Prostate gland (tissue), 2 donors: ENCODE results near the gene SLC17A8. TPM values are rescaled to one million over a fixed set of nuclear protein-coding genes. Genes with fewer than 3 reads are reported as not detected.

Experiments
- DNase-seq: peaks from one replicate; pipeline ENCODE4 v3.0.0-alpha.2; 2019; ENCODE audit warnings: low spot score
- H3K27ac ChIP-seq, 2 donors: fragments of 200-600 bp; sonication (generic); 2 replicates each; pipeline ENCODE4 v1.5.1; 2017 to 2019
- H3K27me3 ChIP-seq: fragments of 200-600 bp; sonication (generic); replicated peaks from 2 replicates; pipeline ENCODE4 v1.5.1; 2019; ENCODE audit not compliant: insufficient read depth
- H3K36me3 ChIP-seq, 2 donors: fragments of 200-600 bp; sonication (generic); 1 replicate in 1 of 2; 2 replicates in 1 of 2; pipeline versions ENCODE4 v1.5.1 to v1.8.1; 2017 to 2019
- H3K4me1 ChIP-seq: fragments of 200-600 bp; sonication (generic); replicated peaks from 2 replicates; pipeline ENCODE4 v1.5.1; 2019
- H3K4me3 ChIP-seq, 2 donors: fragments of 200-600 bp; sonication (generic); 2 replicates each; pipeline ENCODE4 v1.5.1; 2017 to 2019
- H3K9me3 ChIP-seq: fragments of 200-600 bp; sonication (generic); 2 replicates; pipeline ENCODE4 v1.5.1; 2017
- POLR2A ChIP-seq: fragments of 450-650 bp; IDR thresholded peaks from one replicate; pipeline ENCODE4 v1.6.1; 2016; ENCODE audit warnings: antibody characterized with exemption, mild to moderate bottlenecking
- POLR2AphosphoS5 ChIP-seq: sonication (generic); formaldehyde crosslinking; IDR thresholded peaks from one replicate; pipeline ENCODE4 v1.6.1; 2017; ENCODE audit warnings: antibody characterized with exemption
- WGBS: methylation state at CpG from one replicate; pipeline ENCODE4 v1.1.5; 2018; 5-methylcytosine and 5-hydroxymethylcytosine counted together
- intact Hi-C: fragments of 100-400 bp; cut with DNase I; formaldehyde crosslinking; loops from one replicate; pipeline ENCODE4 v1.14.2; 2022
- total RNA-seq, 2 donors: library from RNA; depleted of rRNA; stranded (reverse); fragments of >200 nt; gene quantifications; one replicate each; pipeline ENCODE4 v1.1.0, GENCODE V29; 2016
- TF ChIP-seq, protein P1 (sequence below), 4 experiments: fragments of 200-600 bp in 2 of 4; fragments of 450-650 bp in 2 of 4; sonication (generic) in 2 of 4; IDR thresholded peaks; 1 replicate in 3 of 4; 2 replicates in 1 of 4; pipeline ENCODE4 v1.5.1; 2016 to 2019; ENCODE audit warnings: antibody characterized with exemption in 4 of 4, mild to moderate bottlenecking in 2 of 4, moderate library complexity in 2 of 4

The SLC17A8 gene
- total RNA-seq, 2 donors from 2014 or later: not detected

DNA sequence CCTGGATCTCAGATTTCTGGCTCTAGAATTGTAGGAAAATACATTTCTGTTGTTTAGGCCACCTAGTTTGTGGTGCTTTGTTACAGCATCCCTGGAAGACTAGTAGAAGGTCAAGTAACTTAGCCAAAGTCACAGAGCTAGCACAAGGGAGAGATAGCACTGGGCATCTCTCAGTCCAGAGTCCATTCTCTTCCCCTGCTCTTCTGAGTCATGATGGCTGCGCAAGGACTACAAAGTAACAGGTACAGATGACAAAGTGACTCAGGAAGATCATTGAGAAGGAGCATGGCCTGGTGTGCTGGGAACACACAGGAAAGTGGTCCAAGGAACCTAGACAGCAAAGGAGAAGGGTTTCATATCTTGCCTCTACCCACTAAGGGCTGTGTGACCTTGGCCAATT, 19.3 kb downstream of the SLC17A8 start:
- TF ChIP-seq POLR2A: no peak
- no peak for TF ChIP-seq POLR2AphosphoS5
- TF ChIP-seq, protein P1, sequence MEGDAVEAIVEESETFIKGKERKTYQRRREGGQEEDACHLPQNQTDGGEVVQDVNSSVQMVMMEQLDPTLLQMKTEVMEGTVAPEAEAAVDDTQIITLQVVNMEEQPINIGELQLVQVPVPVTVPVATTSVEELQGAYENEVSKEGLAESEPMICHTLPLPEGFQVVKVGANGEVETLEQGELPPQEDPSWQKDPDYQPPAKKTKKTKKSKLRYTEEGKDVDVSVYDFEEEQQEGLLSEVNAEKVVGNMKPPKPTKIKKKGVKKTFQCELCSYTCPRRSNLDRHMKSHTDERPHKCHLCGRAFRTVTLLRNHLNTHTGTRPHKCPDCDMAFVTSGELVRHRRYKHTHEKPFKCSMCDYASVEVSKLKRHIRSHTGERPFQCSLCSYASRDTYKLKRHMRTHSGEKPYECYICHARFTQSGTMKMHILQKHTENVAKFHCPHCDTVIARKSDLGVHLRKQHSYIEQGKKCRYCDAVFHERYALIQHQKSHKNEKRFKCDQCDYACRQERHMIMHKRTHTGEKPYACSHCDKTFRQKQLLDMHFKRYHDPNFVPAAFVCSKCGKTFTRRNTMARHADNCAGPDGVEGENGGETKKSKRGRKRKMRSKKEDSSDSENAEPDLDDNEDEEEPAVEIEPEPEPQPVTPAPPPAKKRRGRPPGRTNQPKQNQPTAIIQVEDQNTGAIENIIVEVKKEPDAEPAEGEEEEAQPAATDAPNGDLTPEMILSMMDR (IDR thresholded peaks at IDR 0.05): no peak
- H3K9me3 ChIP-seq: no peaks in the 10 kb centered on the region
- H3K4me3 ChIP-seq: no peak overlapping the region
- 100% methylated on average over 1 of the region's 1 CpG for WGBS
- intact Hi-C loops: no loop called here
- H3K36me3 ChIP-seq: no peaks in the 10 kb centered on the region
- H3K4me1 ChIP-seq: no peaks in the 10 kb centered on the region
- no peaks in the 10 kb centered on the region for H3K27me3 ChIP-seq
- DNase-seq: no peak
- no peak overlapping the region for H3K27ac ChIP-seq

DNA sequence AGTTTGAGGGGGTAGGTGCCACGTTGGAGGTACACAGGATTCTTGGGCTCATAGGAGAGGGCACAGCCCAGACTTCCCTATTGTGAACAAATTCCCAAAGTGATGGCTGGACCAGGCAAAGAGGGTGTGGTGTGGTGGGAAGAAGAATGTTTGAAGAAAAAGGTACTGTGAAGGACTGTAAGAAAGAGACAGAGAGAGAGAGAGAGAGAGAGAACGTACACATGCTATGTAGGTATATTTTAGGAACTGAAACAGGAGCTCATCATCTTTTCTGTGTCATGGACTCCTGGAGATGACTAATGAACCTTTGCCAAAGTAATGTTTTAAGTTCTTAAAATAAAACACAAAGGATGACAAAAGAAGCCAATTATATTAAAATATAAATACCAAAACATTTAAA, 24.5 kb downstream of the SLC17A8 start:
- intact Hi-C loops: no loop called here
- no peaks in the 10 kb centered on the region for H3K9me3 ChIP-seq
- no peaks in the 10 kb centered on the region for H3K27me3 ChIP-seq
- WGBS: 80% methylated on average over 2 of the region's 2 CpGs
- no peaks in the 10 kb centered on the region for H3K36me3 ChIP-seq
- no peak overlapping the region for H3K27ac ChIP-seq
- no peak overlapping the region for H3K4me3 ChIP-seq
- TF ChIP-seq POLR2A: no peak
- TF ChIP-seq, protein P1 (IDR thresholded peaks at IDR 0.05): no peak
- TF ChIP-seq POLR2AphosphoS5: no peak
- no peak for DNase-seq
- no peaks in the 10 kb centered on the region for H3K4me1 ChIP-seq

DNA sequence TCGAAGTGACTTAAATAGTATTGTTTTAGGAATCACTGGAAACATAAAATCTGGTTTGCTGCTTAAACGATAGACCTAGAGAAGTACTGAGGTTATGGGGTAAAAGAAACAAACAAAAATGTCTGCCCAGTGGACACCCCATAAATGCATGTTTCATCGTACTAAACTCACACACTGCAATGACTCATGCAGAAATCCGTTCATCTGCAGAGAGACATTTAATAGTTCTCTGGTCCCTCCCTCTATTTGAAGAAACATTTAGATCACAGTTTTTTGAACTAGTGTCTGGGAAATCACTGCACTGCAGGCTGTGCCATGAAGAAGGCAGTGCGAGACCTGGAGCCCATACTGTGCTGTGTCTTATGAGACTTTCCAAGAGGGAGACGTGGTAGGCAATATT, 25.5 kb downstream of the SLC17A8 start:
- WGBS: 37% methylated on average over 6 of the region's 6 CpGs
- TF ChIP-seq POLR2A (no peak), POLR2AphosphoS5 (no peak)
- TF ChIP-seq, protein P1 (IDR thresholded peaks at IDR 0.05): no peak
- Histone ChIP-seq H3K36me3 (no peaks in the 10 kb centered on the region), H3K4me1 (no peaks in the 10 kb centered on the region), H3K27ac (no peak overlapping the region), H3K9me3 (no peaks in the 10 kb centered on the region), H3K27me3 (no peaks in the 10 kb centered on the region), H3K4me3 (no peak overlapping the region)
- intact Hi-C loops: no loop called here
- no peak for DNase-seq

DNA sequence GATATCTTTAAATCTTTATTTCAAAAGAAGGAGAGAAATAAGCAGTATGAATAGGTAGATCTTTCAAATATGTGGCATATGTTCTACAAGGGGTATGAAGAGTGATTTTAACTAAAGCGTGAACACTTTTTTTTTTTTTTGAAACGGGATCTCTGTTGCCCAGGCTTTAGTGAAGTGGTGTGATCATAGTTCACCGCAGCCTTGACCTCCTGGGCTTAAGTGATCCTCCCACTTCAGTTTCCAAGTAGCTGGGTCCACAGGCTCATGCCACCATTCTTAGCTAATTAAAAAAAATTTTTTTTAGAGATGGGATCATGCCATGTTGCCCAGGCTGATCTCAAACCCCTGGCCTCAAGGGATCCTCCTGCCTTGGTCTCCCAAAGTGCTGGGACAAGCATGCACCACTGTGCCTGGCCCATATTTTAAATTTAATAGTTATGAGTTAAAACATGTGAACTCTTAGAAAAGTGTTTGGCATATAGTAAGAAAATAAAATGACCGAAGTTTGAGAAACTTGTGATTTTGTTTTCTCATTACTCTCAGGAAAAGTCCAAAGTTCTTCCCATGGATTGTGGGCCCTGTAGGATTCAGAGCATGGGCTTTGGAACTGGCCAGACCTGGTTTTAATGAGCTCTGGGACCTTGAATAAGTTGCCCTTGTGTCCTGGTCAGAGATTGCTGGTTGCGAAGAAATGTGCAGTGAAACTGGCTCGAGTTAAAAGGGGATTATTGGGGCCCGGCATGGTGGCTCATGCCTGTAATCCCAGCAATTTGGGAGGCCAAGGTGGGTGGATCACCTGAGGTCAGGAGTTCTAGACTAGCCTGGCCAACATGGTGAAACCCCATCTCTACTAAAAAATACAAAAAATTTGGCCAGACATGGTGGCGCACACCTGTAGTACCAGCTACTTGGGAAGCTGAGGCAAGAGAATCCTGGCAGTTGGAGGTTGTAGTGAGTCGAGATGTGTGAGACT, 27.0 kb downstream of the SLC17A8 start:
- H3K4me3 ChIP-seq: no peak overlapping the region
- H3K4me1 ChIP-seq: no peaks in the 10 kb centered on the region
- TF ChIP-seq POLR2AphosphoS5 (no peak), POLR2A (no peak)
- TF ChIP-seq, protein P1 (IDR thresholded peaks at IDR 0.05): no peak
- no peak for DNase-seq
- 92% methylated on average over 9 of the region's 9 CpGs for WGBS
- no peaks in the 10 kb centered on the region for H3K9me3 ChIP-seq
- H3K27ac ChIP-seq: no peak overlapping the region
- no peaks in the 10 kb centered on the region for H3K36me3 ChIP-seq
- intact Hi-C loops: no loop called here
- H3K27me3 ChIP-seq: no peaks in the 10 kb centered on the region

DNA sequence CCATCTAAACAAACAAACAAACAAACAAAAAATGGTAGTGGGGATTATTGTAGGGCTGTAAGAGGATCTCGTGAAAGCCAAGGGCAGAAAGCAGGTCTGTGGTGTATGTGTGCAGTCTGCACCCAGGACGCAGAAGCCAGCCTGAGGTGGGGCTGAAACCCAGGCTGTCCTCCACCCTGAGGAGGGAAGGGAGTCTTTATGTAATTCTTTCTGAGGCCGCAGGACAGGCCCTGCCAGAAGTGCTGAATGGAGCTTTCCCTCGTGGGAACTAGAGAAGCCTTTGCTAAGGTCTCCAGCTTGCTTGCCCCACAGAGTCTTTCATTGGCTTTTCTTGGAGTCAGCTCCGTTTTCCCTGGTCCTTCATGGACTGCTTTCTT, 27.7 kb downstream of the SLC17A8 start:
- Histone ChIP-seq H3K4me3 (no peak overlapping the region), H3K27ac (no peak overlapping the region), H3K27me3 (no peaks in the 10 kb centered on the region), H3K9me3 (no peaks in the 10 kb centered on the region), H3K4me1 (no peaks in the 10 kb centered on the region), H3K36me3 (no peaks in the 10 kb centered on the region)
- TF ChIP-seq POLR2AphosphoS5 (no peak), POLR2A (no peak)
- TF ChIP-seq, protein P1 (IDR thresholded peaks at IDR 0.05): no peak
- WGBS: 82% methylated on average over 5 of the region's 5 CpGs
- intact Hi-C loops: no loop called here
- DNase-seq: no peak
